Endodermal cell (in vitro differentiated cells): Measurements from ENCODE around the gene GNB1. TPM values are rescaled to one million over a fixed set of nuclear protein-coding genes. Genes with fewer than 3 reads are reported as not detected.

Experiments
- DNase-seq: peaks from one replicate; pipeline ENCODE4 v3.0.0-alpha.2; 2017
- H3K27ac ChIP-seq: 2 replicates; pipeline ENCODE4 v1.5.1; 2013; ENCODE audit warnings: mild to moderate bottlenecking, low read depth, low read length, moderate library complexity
- H3K27me3 ChIP-seq: 2 replicates; pipeline ENCODE4 v1.6.1; 2013; ENCODE audit warnings: mild to moderate bottlenecking, low read length, moderate library complexity; ENCODE audit not compliant: insufficient read depth, control insufficient read depth, poor library complexity, severe bottlenecking
- H3K36me3 ChIP-seq: 2 replicates; pipeline ENCODE4 v1.7.0; 2013; ENCODE audit warnings: mild to moderate bottlenecking, low read length, moderate library complexity; ENCODE audit not compliant: control insufficient read depth, insufficient read depth
- H3K4me1 ChIP-seq: one replicate; pipeline ENCODE4 v1.7.0; 2013; ENCODE audit warnings: low read length; ENCODE audit not compliant: control insufficient read depth, insufficient read depth
- H3K4me3 ChIP-seq: 2 replicates; pipeline ENCODE4 v1.5.1; 2013; ENCODE audit warnings: mild to moderate bottlenecking, low read length, moderate library complexity
- H3K9ac ChIP-seq: 2 replicates; pipeline ENCODE4 v1.6.1; 2013; ENCODE audit warnings: mild to moderate bottlenecking, low read length, moderate library complexity; ENCODE audit not compliant: poor library complexity, severe bottlenecking; ENCODE audit errors: extremely low read depth
- H3K9me3 ChIP-seq: 2 replicates; pipeline ENCODE4 v1.6.1; 2013; ENCODE audit warnings: mild to moderate bottlenecking, low read length, moderate library complexity; ENCODE audit not compliant: control insufficient read depth
- H3K27ac Mint-ChIP-seq: 2 replicates; pipeline ENCODE4 v1.8.0; 2020; ENCODE audit warnings: mixed read lengths
- H3K27me3 Mint-ChIP-seq: 2 replicates; pipeline ENCODE4 v1.8.0; 2021; ENCODE audit warnings: mild to moderate bottlenecking, mixed read lengths; ENCODE audit not compliant: insufficient read depth
- H3K36me3 Mint-ChIP-seq: 2 replicates; pipeline ENCODE4 v1.8.0; 2020; ENCODE audit warnings: low read depth, mixed read lengths
- H3K4me1 Mint-ChIP-seq: 2 replicates; pipeline ENCODE4 v1.8.0; 2020; ENCODE audit warnings: mixed read lengths
- H3K4me3 Mint-ChIP-seq: 2 replicates; pipeline ENCODE4 v1.8.0; 2020; ENCODE audit warnings: mild to moderate bottlenecking, moderate library complexity, mixed read lengths
- H3K9me3 Mint-ChIP-seq: 2 replicates; pipeline ENCODE4 v1.8.0; 2020; ENCODE audit warnings: mild to moderate bottlenecking, mixed read lengths
- CTCF ChIP-seq: fragments of 200-600 bp; sonication (generic); conservative IDR thresholded peaks from 2 replicates; pipeline ENCODE4 v1.5.0; 2021; ENCODE audit warnings: antibody characterized with exemption, mild to moderate bottlenecking
- WGBS, 2 experiments: methylation state at CpG; one replicate each; pipeline versions ENCODE4 v1.1.5 to v1.1.7; 2013; ENCODE audit warnings: missing lambda C conversion rate in 2 of 2, mixed read lengths in 1 of 2; ENCODE audit not compliant: insufficient coverage in 1 of 2, insufficient read length in 1 of 2; 5-methylcytosine and 5-hydroxymethylcytosine counted together
- total RNA-seq, 2 donors: library from RNA; stranded (reverse); fragmentation: NEBNext Ultra II Directional in 1 of 2; extraction: Animal tissue kit (Norgen Biotek cat#: 25700) in 1 of 2; gene quantifications; 2 replicates in 1 of 2; 3 replicates in 1 of 2; pipeline ENCODE4 v1.2.1, GENCODE V29; 2021

GNB1 gene
- total RNA-seq, 2 donors from 2014 or later = 369 to 371 TPM

GRCh38 chr1:1778663-1779319 is 112.1 kb downstream of the GNB1 start:
- Mint-ChIP-seq H3K4me1 (peaks cover 38% of the 10 kb centered on the region), H3K36me3 (peaks cover 10% of the 10 kb centered on the region), H3K27me3 (no peaks in the 10 kb centered on the region), H3K4me3 (peak overlapping the region; percentile 77), H3K27ac (peak overlapping the region; percentile 88), H3K9me3 (no peaks in the 10 kb centered on the region)
- peak overlapping the region; percentile 36 for H3K27ac ChIP-seq
- H3K4me1 ChIP-seq = peaks cover 16% of the 10 kb centered on the region
- peak overlapping the region; percentile 67 for H3K4me3 ChIP-seq
- H3K36me3 ChIP-seq = peaks cover under 1% of the 10 kb centered on the region
- H3K9me3 ChIP-seq = no peaks in the 10 kb centered on the region
- H3K9ac ChIP-seq = peak overlapping the region; percentile 68
- peak; percentile 95 for DNase-seq
- 2 to 5% methylated on average over 30 to 68 of the region's 68 CpGs for WGBS, 2 experiments
- no peaks in the 10 kb centered on the region for H3K27me3 ChIP-seq
- TF ChIP-seq CTCF = peak; percentile 71

GRCh38 chr1:1777950-1778662 is 112.8 kb downstream of the GNB1 start, which contains the start of gene NADK:
Gene NADK (minus strand): TSS chr1:1778470. CDS start chr1:1765406, 13,064 bp downstream.
- H3K27ac ChIP-seq = peak within 1 kb of the TSS; percentile 36
- Mint-ChIP-seq H3K4me3 (peak within 1 kb of the TSS; percentile 77), H3K27me3 (no peaks in the 10 kb centered on the region), H3K9me3 (no peaks in the 10 kb centered on the region), H3K27ac (peak within 1 kb of the TSS; percentile 88), H3K36me3 (peaks cover 10% of the 10 kb centered on the region), H3K4me1 (peaks cover 33% of the 10 kb centered on the region)
- peak; percentile 84 for DNase-seq
- peaks cover 16% of the 10 kb centered on the region for H3K4me1 ChIP-seq
- WGBS, 2 experiments = 0 to 1% methylated on average over 42 to 99 of the region's 99 CpGs
- H3K9me3 ChIP-seq = no peaks in the 10 kb centered on the region
- no peaks in the 10 kb centered on the region for H3K27me3 ChIP-seq
- TF ChIP-seq CTCF = no peak
- H3K9ac ChIP-seq = peak within 1 kb of the TSS; percentile 83
- H3K4me3 ChIP-seq = peak within 1 kb of the TSS; percentile 88
- peaks cover 5% of the 10 kb centered on the region for H3K36me3 ChIP-seq

- peaks cover 10% of the 10 kb centered on the region for H3K36me3 ChIP-seq
- H3K27ac ChIP-seq = no peak overlapping the region
- TF ChIP-seq CTCF = no peak
These were observed 113.3 kb downstream of the GNB1 start for GRCh38 chr1:1777583-1777899.

More at GRCh38 chr1:1777583-1777899, 113.3 kb downstream of the GNB1 start:
- peaks cover 2% of the 10 kb centered on the region for H3K9me3 ChIP-seq
- H3K27me3 ChIP-seq = no peaks in the 10 kb centered on the region
- DNase-seq = no peak
- WGBS, 2 experiments = 0 to 5% methylated on average over 4 to 6 of the region's 6 CpGs
- H3K9me3 Mint-ChIP-seq = peaks cover under 1% of the 10 kb centered on the region
- peaks cover 15% of the 10 kb centered on the region for H3K36me3 Mint-ChIP-seq
- peak overlapping the region; percentile 83 for H3K9ac ChIP-seq
- H3K27ac Mint-ChIP-seq = peak overlapping the region; percentile 78
- H3K4me1 Mint-ChIP-seq = peaks cover 30% of the 10 kb centered on the region
- peaks cover 16% of the 10 kb centered on the region for H3K4me1 ChIP-seq
- H3K27me3 Mint-ChIP-seq = no peaks in the 10 kb centered on the region
- H3K4me3 Mint-ChIP-seq = peak overlapping the region; percentile 77
- peak overlapping the region; percentile 88 for H3K4me3 ChIP-seq
